K562 (cell line): Measurements from ENCODE around the gene GNAQ. TPM values are rescaled to one million over a fixed set of nuclear protein-coding genes. Genes with fewer than 3 reads are reported as not detected.

ENCODE experiments used
- ATAC-seq: fragments of 200-7000 bp; cut with Tn5 transposase; 3 replicates; pipeline ENCODE4 v1.9.1; 2020; ENCODE audit warnings: moderate library complexity
- BruUV-seq: library from RNA; stranded (reverse); fragments of 400-500 nt; replicated peaks from 2 replicates; lab custom pipeline; 2021; lab: Mats Ljungman, UMichigan
- CTCF ChIA-PET: fragments of 300-600 bp; formaldehyde crosslinking; extraction: SDS; loops from one replicate; lab custom pipeline; 2021; ENCODE audit warnings: low intra/inter-chr PET ratio; lab: Yijun Ruan, JAX
- POLR2A ChIA-PET: fragments of 300-600, 350-650 bp; sonication (Branson Sonifier 250); formaldehyde crosslinking; extraction: SDS; loops from one replicate; lab custom pipeline; 2021; ENCODE audit warnings: antibody characterized with exemption, inconsistent platforms; lab: Yijun Ruan, JAX
- DNase-seq, 4 experiments: peaks; one replicate each; pipeline versions ENCODE4 v3.0.0 to v3.0.0-alpha.2; 2011 to 2018; ENCODE audit warnings: low spot score in 3 of 4, mixed read lengths in 3 of 4; ENCODE audit errors: extremely low read depth in 1 of 4
- FAIRE-seq: peaks from 2 replicates; lab custom pipeline; 2011; peaks lifted over from hg19 to GRCh38; lab: Jason Lieb, UNC
- H2AFZ ChIP-seq: 2 replicates; pipeline ENCODE4 v1.6.0; 2011; ENCODE audit warnings: low read depth, low read length, control low read depth, inconsistent platforms
- H3K27ac ChIP-seq: fragments of 200-600 bp; 3 replicates; pipeline ENCODE4 v1.8.0; 2011; ENCODE audit warnings: low read depth, mild to moderate bottlenecking, control low read depth, inconsistent platforms, low read length, moderate library complexity, mixed read lengths; ENCODE audit errors: extremely low read depth
- H3K27me3 ChIP-seq, 2 experiments: fragments of 300-600 bp in 1 of 2; 2 replicates in 1 of 2; 3 replicates in 1 of 2; pipeline versions ENCODE4 v1.6.0 to v1.8.0; 2011; ENCODE audit warnings: inconsistent platforms in 2 of 2, low read length in 2 of 2, mild to moderate bottlenecking in 1 of 2, mixed read lengths in 1 of 2, moderate library complexity in 1 of 2; ENCODE audit not compliant: control insufficient read depth in 2 of 2, insufficient read depth in 2 of 2
- H3K36me3 ChIP-seq: fragments of 300-600 bp; 3 replicates; pipeline ENCODE4 v1.8.0; 2011; ENCODE audit warnings: mild to moderate bottlenecking, low read length, inconsistent platforms; ENCODE audit not compliant: control insufficient read depth, insufficient read depth
- H3K4me1 ChIP-seq, 2 experiments: fragments of 200-600 bp in 1 of 2; replicated peaks in 1 of 2; 2 replicates in 1 of 2; 3 replicates in 1 of 2; pipeline versions ENCODE4 v1.5.1 to v1.8.0; 2011; ENCODE audit warnings: inconsistent platforms in 2 of 2, low read length in 2 of 2, mild to moderate bottlenecking in 1 of 2, mixed read lengths in 1 of 2, moderate library complexity in 1 of 2; ENCODE audit not compliant: control insufficient read depth in 2 of 2, insufficient read depth in 2 of 2
- H3K4me2 ChIP-seq: 2 replicates; pipeline ENCODE4 v1.6.1; 2011; ENCODE audit warnings: low read length, control low read depth, inconsistent platforms, mixed read lengths; ENCODE audit not compliant: insufficient read depth
- H3K4me3 ChIP-seq: fragments of 200-600 bp; sonication (generic), shearing (Covaris generic); 2 replicates; pipeline ENCODE4 v1.5.1; 2016; ENCODE audit warnings: control low read depth, inconsistent platforms
- H3K79me2 ChIP-seq: fragments of 200-600 bp; 3 replicates; pipeline ENCODE4 v1.8.0; 2011; ENCODE audit warnings: low read length, inconsistent platforms; ENCODE audit not compliant: control insufficient read depth, insufficient read depth
- H3K9ac ChIP-seq, 2 experiments: 2 replicates each; pipeline versions ENCODE4 v1.6.0 to v1.6.1; 2011; ENCODE audit warnings: low read depth in 2 of 2, low read length in 2 of 2, control low read depth in 1 of 2, inconsistent platforms in 1 of 2, mild to moderate bottlenecking in 1 of 2, mixed read lengths in 1 of 2; ENCODE audit not compliant: insufficient read depth in 1 of 2
- H3K9me1 ChIP-seq: one replicate; pipeline ENCODE4 v1.6.0; 2011; ENCODE audit warnings: inconsistent platforms, mild to moderate bottlenecking, low read length, moderate library complexity; ENCODE audit not compliant: control insufficient read depth, insufficient read depth
- H3K9me3 ChIP-seq: replicated peaks from 2 replicates; pipeline ENCODE4 v1.5.1; 2011; ENCODE audit warnings: low read depth, low read length, inconsistent platforms; ENCODE audit not compliant: control insufficient read depth, insufficient read depth
- H4K20me1 ChIP-seq: replicated peaks from 2 replicates; pipeline ENCODE4 v1.6.1; 2011; ENCODE audit warnings: low read length, inconsistent platforms, mixed read lengths; ENCODE audit not compliant: control insufficient read depth, insufficient read depth
- CBFB ChIP-seq: sonication (generic); formaldehyde crosslinking; IDR thresholded peaks from 2 replicates; pipeline ENCODE4 v1.4.0; 2020; ENCODE audit warnings: mild to moderate bottlenecking, missing genetic modification reagents
- CHD2 ChIP-seq: IDR thresholded peaks from 2 replicates; pipeline ENCODE4 v1.6.1; 2011; ENCODE audit warnings: low read depth, low read length
- ELF4 ChIP-seq: fragments of 450-650 bp; formaldehyde crosslinking; IDR thresholded peaks from 2 replicates; pipeline ENCODE4 v1.4.0; 2022; ENCODE audit warnings: missing genetic modification characterization
- FOXA3 ChIP-seq, 2 experiments: fragments of 450-650 bp in 1 of 2; sonication (generic) in 1 of 2; formaldehyde crosslinking; IDR thresholded peaks in 1 of 2; conservative IDR thresholded peaks in 1 of 2; 2 replicates each; pipeline versions ENCODE4 v1.4.0 to v1.8.0; 2020 to 2022; ENCODE audit warnings: mild to moderate bottlenecking in 2 of 2, missing genetic modification reagents in 1 of 2
- HCFC1 ChIP-seq: IDR thresholded peaks from 2 replicates; pipeline ENCODE4 v1.6.1; 2012; ENCODE audit warnings: low read depth, low read length, improper control_type of control experiment
- SRSF3 ChIP-seq: fragments of 200-400 bp; formaldehyde crosslinking; IDR thresholded peaks from 2 replicates; pipeline ENCODE4 v1.6.1; 2016; ENCODE audit warnings: mild to moderate bottlenecking, low read length, moderate library complexity; ENCODE audit not compliant: insufficient read depth
- WGBS: fragments of 100-300 bp; shearing (Covaris generic); methylation state at CpG from one replicate; pipeline ENCODE4 v1.1.6; 2016; ENCODE audit warnings: low coverage, mixed read lengths; ENCODE audit not compliant: insufficient coverage; ENCODE audit errors: missing lambda C conversion rate; 5-methylcytosine and 5-hydroxymethylcytosine counted together
- in situ Hi-C: fragments of 300-500 bp; cut with MboI; formaldehyde crosslinking; loops from 4 replicates; pipeline ENCODE4 v1.15.0; 2018; ENCODE audit warnings: inconsistent platforms, mixed read lengths
- intact Hi-C: fragments of 100-400 bp; cut with micrococcal nuclease; formaldehyde crosslinking; loops from 2 replicates; pipeline ENCODE4 v1.14.2; 2022
- polyA plus RNA-seq, 8 experiments: library from polyadenylated mRNA; depleted of rRNA in 4 of 8; stranded (reverse) in 5 of 8; unstranded in 3 of 8; fragments of >200 nt; fragmentation: Nextera tagmentation in 2 of 8; fragmentation: Illumina TruSeq in 1 of 8; extraction: Ambion mirVana in 2 of 8; extraction: Trizol in 1 of 8; gene quantifications; 2 replicates each; pipeline versions ENCODE4 v1.2.1 to v1.2.3, GENCODE V29; 2011 to 2014; ENCODE audit warnings: inconsistent platforms in 1 of 8, missing spikeins in 1 of 8
- total RNA-seq, 7 experiments: library from RNA; depleted of rRNA in 6 of 7; stranded (reverse); fragments of >200 nt in 6 of 7; fragmentation: Illumina TruSeq in 2 of 7; extraction: Trizol in 2 of 7; gene quantifications; 2 replicates each; pipeline versions ENCODE4 v1.2.1 to v1.2.3, GENCODE V29; 2011 to 2021; ENCODE audit warnings: low replicate concordance in 1 of 7
- TF ChIP-seq, protein P1 (sequence below), 2 experiments: fragments of 450-650 bp; IDR thresholded peaks; 2 replicates each; pipeline ENCODE4 v1.6.1; 2018; ENCODE audit warnings: mild to moderate bottlenecking in 2 of 2, low read depth in 1 of 2; ENCODE audit not compliant: partially characterized antibody in 2 of 2
- TF ChIP-seq, protein P2 (sequence below): conservative IDR thresholded peaks from 2 replicates; pipeline ENCODE4 v1.6.1; 2011; ENCODE audit warnings: low read depth, mild to moderate bottlenecking, low read length; ENCODE audit not compliant: control insufficient read depth

GNAQ gene
- total and polyA plus RNA-seq, 9 of the 15 experiments (the other 6 are each of a cell fraction or from before 2014, with no cell fraction given), result 4.8 to 27.9 (median 17.5) TPM

DNA sequence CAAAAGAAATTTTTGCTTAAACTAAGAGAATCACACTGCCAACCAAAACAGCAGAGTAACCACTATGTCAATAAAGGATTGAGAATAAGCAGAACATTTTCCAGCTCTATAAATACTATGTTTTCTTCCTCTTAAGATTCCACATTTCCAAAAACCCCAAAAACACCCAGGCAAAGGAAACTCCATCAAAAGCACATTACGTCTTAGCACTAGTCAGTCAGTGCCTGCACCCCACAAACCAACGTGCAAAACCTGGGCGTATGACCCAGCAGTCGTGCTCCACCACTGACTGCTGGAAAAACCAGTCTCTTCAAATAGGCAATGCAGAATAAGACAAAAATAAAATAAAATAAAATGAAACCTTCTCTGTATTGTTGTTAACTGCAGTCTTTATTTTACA is 85.3 kb downstream of the GNAQ start:
- ChIA-PET POLR2A (no interaction called here), CTCF (no interaction called here)
- WGBS, result 78% methylated on average over 4 of the region's 4 CpGs
- no peak for DNase-seq
- no peak for ATAC-seq
- Histone ChIP-seq H3K27ac (no peak overlapping the region), H2AFZ (no peak overlapping the region), H3K79me2 (peaks cover 91% of the 10 kb centered on the region), H3K4me1 (peaks cover 0 to 40% of the 10 kb centered on the region in 2 experiments; a peak in 4 of 5 replicates), H4K20me1 (no peaks in the 10 kb centered on the region), H3K4me3 (no peak overlapping the region), H3K9ac (no peak overlapping the region), H3K4me2 (no peak overlapping the region), H3K9me1 (no peaks in the 10 kb centered on the region), H3K36me3 (no peaks in the 10 kb centered on the region; the same call in 2 of the 3 replicates), H3K27me3 (no peaks in the 10 kb centered on the region), H3K9me3 (no peaks in the 10 kb centered on the region)
- intact Hi-C loops, result no loop called here
- in situ Hi-C loops, result no loop called here
- FAIRE-seq, result no peak
- no TSS peak for BruUV-seq
- TF ChIP-seq FOXA3 (CRISPR knock-in tag; conservative IDR thresholded peaks at IDR 0.05 in 1 of 2, IDR thresholded peaks at IDR 0.05 in 1 of 2) (0 out of 4 replicates have a peak, but pooled peaks of 1 of the 2 experiments have one; percentile 9), HCFC1 (no peak)

DNA sequence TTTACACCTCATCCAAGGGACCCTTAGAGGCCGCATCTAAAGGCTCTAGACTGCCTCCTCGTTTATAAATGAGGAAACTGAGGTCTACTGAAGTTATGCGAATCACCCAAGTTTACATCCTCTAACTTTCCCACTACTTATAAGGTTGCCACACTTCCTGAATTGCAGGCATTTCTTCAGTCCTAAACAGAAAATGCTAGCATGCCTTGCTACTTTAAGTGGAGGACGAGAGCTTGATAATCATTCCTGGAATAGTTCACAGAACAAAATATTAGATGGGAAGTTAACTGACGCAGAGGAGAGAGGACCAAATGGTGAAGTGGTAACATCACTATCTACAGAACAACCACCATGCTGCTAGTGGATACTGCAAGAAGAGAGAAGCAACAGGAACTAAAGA is 85.8 kb downstream of the GNAQ start:
- FAIRE-seq, result no peak
- no peaks in the 10 kb centered on the region for H3K36me3 ChIP-seq
- no peak overlapping the region for H3K9ac ChIP-seq
- BruUV-seq, result no TSS peak
- TF ChIP-seq, protein P1, sequence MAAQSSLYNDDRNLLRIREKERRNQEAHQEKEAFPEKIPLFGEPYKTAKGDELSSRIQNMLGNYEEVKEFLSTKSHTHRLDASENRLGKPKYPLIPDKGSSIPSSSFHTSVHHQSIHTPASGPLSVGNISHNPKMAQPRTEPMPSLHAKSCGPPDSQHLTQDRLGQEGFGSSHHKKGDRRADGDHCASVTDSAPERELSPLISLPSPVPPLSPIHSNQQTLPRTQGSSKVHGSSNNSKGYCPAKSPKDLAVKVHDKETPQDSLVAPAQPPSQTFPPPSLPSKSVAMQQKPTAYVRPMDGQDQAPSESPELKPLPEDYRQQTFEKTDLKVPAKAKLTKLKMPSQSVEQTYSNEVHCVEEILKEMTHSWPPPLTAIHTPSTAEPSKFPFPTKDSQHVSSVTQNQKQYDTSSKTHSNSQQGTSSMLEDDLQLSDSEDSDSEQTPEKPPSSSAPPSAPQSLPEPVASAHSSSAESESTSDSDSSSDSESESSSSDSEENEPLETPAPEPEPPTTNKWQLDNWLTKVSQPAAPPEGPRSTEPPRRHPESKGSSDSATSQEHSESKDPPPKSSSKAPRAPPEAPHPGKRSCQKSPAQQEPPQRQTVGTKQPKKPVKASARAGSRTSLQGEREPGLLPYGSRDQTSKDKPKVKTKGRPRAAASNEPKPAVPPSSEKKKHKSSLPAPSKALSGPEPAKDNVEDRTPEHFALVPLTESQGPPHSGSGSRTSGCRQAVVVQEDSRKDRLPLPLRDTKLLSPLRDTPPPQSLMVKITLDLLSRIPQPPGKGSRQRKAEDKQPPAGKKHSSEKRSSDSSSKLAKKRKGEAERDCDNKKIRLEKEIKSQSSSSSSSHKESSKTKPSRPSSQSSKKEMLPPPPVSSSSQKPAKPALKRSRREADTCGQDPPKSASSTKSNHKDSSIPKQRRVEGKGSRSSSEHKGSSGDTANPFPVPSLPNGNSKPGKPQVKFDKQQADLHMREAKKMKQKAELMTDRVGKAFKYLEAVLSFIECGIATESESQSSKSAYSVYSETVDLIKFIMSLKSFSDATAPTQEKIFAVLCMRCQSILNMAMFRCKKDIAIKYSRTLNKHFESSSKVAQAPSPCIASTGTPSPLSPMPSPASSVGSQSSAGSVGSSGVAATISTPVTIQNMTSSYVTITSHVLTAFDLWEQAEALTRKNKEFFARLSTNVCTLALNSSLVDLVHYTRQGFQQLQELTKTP (IDR thresholded peaks at IDR 0.05; ENCODE audit: low read depth in 1 of 2, partially characterized antibody in 2 of 2), result no peak
- TF ChIP-seq SRSF3, result no peak
- TF ChIP-seq ELF4, result no peak
- TF ChIP-seq CBFB, result no peak
- no peak for TF ChIP-seq CHD2
- TF ChIP-seq, protein P2, sequence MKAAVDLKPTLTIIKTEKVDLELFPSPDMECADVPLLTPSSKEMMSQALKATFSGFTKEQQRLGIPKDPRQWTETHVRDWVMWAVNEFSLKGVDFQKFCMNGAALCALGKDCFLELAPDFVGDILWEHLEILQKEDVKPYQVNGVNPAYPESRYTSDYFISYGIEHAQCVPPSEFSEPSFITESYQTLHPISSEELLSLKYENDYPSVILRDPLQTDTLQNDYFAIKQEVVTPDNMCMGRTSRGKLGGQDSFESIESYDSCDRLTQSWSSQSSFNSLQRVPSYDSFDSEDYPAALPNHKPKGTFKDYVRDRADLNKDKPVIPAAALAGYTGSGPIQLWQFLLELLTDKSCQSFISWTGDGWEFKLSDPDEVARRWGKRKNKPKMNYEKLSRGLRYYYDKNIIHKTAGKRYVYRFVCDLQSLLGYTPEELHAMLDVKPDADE, result no peak
- ChIA-PET POLR2A (interaction anchor here (0.6 kb wide), 1 partner anchor 30 kb away, joined by 3 read pairs; no protein-coding TSS in a partner anchor), CTCF (no interaction called here)
- H2AFZ ChIP-seq, result no peak overlapping the region
- no peak overlapping the region for H3K27ac ChIP-seq
- no peaks in the 10 kb centered on the region for H4K20me1 ChIP-seq
- DNase-seq, result no peak
- no peak overlapping the region for H3K4me2 ChIP-seq
- no peak for ATAC-seq
- peaks cover 0 to 40% of the 10 kb centered on the region in 2 experiments; a peak in 4 of 5 replicates for H3K4me1 ChIP-seq
- H3K27me3 ChIP-seq, result no peaks in the 10 kb centered on the region
- no peaks in the 10 kb centered on the region for H3K9me3 ChIP-seq
- H3K9me1 ChIP-seq, result no peaks in the 10 kb centered on the region
- H3K4me3 ChIP-seq, result no peak overlapping the region
- peaks cover 93% of the 10 kb centered on the region for H3K79me2 ChIP-seq
- WGBS, result 50% methylated on average over 5 of the region's 5 CpGs
- intact Hi-C loops, result no loop called here
- in situ Hi-C loops, result no loop called here
